ENCODE measurements around the gene GABRG3.
"Not testable (repeated sequence)": the region's sequence is repeated elsewhere in the genome, so short reads cannot be mapped to it uniquely, and the experiment has no call there.

Gene GABRG3

DNA sequence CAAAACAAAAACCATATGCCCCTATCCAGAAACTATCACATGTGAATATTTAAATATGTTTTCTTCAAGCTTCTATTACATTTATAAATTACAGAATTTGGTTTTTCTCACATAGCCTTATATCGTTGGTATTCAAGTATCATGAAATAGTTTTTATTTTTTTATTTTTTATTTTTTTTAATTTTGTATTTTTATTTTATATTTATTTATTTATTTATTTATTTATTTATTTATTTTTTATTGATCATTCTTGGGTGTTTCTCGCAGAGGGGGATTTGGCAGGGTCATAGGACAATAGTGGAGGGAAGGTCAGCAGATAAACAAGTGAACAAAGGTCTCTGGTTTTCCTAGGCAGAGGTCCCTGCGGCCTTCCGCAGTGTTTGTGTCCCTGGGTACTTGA, 32.0 kb downstream of the GABRG3 start:
- not testable (repeated sequence) for DNase-seq

DNA sequence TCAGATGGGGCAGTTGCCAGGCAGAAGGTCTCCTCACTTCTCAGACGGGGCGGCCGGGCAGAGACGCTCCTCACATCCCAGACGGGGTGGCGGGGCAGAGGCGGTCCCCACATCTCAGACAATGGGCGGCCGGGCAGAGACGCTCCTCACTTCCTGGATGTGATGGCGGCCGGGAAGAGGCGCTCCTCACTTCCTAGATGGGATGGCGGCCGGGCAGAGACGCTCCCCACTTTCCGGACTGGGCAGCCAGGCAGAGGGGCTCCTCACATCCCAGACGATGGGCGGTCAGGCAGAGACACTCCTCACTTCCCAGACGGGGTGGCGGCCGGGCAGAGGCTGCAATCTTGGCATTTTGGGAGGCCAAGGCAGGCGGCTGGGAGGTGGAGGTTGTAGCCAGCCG, 33.2 kb downstream of the GABRG3 start:
- not testable (repeated sequence) for DNase-seq

DNA sequence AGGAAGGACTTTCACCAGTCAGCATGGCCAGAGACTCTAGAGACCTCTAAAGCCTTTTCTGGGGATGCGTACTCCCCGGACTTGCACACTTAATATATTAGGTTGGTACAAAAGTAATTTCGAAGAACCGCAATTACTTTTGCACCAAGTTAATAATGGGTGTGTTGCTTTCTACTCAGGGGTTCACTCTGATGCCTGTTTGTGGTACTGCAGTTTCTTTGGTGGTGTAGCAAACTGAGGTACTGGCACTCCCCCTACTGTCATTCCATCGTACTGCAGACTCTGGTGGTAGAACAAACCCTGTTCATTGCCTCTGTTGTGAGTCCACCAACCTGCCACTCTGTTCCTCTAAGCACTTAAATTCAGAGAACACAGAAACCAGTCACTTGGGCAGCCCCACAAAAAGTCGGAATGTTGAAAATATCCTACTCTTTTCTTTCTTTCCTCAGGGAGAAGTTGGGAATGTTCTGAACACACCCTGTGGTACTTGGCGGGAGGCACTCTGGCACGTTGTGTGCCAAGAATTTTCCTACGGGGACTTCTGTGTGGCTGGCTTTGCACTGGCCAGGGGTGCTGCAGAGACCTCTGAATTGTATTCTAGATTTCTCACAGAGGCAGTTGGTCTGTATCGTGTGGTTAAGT, 46.3 kb downstream of the GABRG3 start:
- DNase-seq, result no peak

DNA sequence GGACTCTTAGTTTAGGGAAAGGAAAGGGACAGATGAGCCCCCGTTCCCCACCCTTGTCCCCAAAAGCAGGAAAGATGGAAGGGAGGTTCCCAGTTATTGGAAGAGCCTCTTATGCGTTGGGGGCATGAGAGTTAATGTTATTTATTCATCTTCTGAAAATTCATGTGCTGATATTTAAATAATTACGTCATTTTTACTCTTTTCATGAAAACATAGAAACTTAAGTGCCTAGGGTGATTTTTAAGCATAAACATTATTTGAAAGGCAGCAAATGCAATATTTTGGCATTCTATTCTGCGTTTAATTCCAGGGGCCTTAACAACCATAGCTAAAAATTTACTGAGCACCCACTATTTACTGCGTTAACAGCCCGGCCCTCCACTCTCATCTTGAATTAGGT, 48.7 kb downstream of the GABRG3 start:
- no peak for DNase-seq

DNA sequence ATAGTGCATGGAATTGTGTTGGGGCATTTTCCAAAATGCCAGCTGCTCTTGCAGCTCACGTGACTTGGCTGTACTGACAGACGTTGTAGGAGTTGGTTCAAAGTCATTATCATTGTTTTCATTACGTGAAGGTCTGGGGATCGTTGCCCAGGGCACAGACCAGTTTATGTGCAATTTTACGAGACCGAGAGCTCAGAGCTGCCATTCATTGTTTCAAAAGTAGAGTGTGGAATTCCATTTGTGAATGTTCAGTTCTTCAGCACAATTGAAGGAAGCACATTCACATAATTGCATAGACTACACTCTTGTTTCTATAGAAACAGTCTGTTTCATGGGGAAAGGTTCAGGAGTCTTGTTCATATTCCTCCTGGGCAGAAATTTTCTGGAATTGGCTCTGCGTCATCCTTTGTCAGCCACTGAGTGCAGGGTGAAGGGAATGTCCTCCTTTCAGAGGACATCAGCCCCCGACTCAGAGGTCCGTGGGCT, 54.5 kb downstream of the GABRG3 start:
- DNase-seq, result no peak

DNA sequence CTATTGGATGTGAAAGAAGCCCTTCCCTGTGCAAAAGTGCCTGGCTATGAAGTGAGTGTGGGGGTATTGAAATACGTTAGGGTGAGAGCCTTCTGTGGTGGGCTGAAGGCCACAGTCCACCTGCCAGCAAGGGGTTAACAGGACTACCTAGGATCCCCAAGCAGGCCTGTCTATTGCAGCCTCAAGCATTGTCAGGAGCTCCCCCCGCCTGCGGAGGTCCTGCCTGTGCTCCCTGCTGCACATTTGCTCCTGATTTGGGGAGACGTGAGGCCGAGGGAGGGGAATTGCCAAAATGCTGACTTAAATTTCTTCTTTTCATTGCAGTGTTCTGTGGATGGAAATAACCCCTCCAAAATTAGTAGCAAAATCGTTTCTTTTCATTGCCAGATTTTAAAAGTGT, 56.2 kb downstream of the GABRG3 start:
- no peak for DNase-seq

DNA sequence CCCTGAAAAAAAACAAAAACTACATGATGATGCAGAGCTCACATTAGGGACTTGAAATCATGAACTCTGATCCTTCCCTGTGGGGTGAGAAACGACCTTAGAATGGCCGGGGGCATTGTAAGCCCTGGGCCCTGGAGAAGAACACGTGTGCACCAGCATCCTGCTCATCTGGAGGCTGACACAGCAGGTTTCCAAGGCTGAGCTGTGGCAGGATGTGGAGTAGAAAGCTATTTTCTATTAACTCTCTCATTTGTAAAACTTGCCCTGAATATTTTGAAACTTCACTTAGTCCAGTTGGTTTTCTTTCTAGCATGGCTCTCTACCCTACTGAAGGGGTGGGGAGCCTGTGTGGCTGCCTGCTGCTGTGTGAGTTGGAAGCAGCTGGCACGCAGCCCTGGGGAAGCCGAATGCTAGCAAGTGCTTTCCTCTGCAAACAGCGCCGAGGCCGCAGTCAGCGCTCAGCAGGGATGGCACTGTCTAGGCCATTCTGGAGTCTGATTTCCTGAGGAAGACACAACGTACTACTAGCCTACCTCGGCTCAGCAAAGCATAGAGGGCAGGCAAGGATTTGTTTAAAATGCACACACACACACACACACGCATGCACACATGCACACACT, 58.0 kb downstream of the GABRG3 start:
- DNase-seq, result no peak

DNA sequence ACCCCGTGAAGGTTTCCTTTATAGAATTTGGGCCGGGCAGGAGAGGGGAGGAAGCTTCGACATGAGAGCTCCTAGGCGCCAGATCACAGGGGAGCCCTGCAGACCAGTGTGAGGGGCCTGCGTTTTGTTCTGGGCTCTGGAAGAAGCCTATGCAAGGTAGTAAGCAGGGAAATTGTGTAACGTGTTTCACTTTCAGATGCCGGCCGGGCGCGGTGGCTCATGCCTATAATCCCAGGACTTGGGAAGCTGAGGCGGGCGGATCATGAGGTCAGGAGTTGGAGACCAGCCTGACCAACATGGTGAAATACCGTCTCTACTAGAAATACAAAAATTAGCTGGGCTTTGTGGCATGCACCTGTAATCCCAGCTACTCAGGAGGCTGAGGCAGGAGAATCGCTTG, 65.2 kb downstream of the GABRG3 start:
- no peak for DNase-seq

DNA sequence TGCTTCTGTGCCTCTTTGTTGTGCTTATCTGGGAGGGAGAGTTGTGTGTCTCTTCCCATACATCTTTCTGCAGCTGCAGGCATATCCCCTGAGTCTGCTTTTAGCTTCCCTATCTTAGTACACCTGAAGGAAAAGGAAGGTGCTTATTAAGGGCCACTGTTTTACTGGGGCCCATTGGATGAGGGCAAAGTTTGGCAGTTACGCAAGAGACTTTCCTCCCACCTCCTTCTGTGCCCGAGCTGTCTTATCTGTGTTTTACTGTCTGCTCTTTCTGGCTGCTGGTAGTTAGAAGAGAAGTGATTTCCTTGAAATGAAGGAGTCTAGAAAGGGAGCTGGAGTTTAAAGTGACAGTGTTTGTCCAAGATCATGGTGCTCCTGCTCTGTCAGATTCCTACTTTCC, 66.5 kb downstream of the GABRG3 start:
- DNase-seq, result no peak

DNA sequence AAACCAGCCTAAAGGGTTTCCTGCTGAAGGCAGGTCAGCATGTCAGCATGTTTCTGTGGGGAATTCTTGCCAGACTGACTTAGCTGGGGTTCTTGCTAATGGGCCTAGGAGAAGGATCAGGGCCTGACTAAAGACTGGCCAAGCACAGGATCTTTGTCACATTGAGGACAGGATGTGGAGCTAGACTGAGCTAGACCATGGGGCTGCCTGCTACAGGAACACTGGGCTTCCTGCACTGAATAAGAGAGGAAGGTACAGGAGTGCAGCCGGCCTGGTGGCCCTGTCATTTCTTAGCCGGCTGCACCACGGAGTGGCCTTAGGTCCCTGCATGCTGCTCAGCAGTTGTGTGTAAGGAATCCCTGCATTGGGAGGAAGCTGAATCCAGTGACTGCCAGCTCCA, 68.2 kb downstream of the GABRG3 start:
- DNase-seq, result no peak

DNA sequence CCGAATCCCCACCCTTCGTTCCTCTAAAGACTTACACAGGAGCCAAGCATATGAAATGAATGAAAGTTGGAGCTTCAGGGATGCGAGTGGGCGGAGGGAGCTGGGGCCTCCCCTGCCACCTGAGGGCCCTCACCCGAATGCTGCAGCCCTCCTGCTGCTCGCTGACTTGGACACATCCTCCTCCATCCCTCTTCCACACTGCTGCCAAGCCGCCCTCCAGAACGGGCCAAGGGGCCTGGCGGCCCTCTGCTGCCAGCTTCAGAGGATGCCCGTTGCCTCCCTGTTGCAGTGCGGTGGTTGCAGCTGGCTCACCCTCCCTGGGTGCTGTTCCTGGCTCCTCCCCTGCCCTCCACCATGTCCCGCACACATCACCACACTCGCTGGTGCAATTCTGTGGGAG, 71.2 kb downstream of the GABRG3 start:
- no peak for DNase-seq

DNA sequence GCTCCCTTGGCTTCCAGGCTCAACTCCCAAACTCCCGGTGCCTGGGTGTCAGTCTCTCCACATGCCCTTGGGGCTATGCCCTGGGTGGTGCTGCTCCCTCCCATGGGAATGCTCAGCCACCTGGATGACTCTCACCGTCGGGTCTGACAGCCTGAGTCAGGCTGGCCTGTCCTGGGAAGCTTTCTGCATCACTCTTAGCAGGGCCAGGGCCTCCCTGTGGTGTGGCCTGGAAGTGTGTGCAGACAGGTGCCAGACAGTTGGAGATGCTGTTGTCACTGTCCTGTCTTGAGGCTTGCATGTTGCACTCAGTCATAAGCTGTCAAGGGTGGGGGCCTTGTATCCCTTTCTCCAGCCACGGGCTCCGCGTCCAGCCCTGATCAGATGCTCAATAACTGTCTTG, 71.7 kb downstream of the GABRG3 start:
- no peak for DNase-seq

DNA sequence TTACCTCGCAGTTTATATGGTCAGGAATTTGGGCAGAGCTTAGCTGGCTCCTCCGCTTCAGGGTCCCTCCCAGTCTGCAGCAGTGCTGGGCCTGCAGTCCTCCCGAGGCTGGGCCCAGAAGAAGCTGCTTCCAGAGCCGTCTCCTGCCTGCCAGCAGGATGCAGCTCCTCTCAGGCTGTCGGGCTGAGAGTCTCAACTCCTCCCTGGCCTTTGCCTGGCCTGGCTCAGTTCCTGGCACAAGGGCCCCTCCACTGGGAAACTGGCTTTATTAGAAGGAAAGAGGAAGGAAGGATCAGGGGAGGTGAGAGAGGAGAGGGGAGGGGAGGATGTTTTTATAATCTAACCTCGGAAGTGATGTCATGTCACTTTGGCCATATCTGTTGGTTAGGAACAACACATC, 72.8 kb downstream of the GABRG3 start:
- no peak for DNase-seq

DNA sequence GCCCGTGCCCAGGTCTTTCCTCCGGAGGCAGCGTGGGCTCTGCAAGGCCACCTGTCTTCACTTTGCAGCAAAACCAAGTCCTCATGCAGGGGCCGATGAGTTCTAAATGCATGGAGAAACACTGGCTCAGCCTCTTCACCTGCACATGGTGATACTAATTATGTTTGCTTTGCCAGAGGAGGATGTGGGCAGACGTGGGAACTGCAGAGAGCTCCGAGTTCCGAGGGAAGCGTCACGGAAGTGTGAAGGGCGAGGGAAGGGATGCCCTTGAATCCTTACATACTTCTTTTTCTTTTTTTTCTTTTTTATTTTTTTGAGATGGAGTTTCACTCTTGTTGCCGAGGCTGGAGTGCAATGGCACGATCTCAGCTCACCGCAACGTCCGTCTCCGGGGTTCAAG, 74.8 kb downstream of the GABRG3 start:
- no peak for DNase-seq

DNA sequence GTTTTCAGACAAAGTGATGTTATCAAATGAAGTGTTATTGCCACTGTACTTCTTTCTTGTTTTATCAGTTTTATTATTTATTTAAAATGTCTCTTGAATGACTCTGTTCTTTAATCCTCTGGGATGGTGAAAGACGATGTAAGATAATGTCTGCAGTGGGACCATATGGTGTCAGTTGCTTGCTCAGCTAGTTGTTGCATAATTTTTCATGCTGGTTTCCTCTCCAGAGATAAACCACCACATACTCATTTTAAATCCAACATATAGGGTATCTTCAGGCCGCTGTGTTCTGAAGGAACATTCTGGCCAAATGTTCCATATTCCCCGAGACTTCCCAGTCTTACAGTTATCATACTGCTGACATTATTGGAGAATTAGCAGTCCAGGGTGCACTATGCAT, 75.9 kb downstream of the GABRG3 start:
- DNase-seq, result no peak

DNA sequence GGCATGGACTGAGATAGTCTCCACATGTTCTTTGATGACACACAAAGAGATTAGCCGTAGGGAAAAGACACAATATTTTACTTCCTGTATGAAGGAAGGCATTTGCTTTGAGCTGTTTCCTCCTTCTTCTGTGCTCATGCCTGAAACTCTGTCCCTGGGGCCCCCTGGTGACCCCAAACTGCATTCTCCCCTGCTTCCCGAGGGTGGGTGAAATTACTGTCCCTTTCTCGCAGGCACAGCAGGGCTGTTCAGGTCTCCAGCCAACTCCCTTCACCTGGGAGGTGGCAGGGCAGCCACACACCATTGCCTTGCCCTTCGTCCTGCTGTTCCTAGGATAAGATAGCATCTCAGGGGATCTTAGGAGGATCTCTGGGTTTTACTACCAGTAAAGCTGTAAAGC, 79.2 kb downstream of the GABRG3 start:
- DNase-seq, result no peak

DNA sequence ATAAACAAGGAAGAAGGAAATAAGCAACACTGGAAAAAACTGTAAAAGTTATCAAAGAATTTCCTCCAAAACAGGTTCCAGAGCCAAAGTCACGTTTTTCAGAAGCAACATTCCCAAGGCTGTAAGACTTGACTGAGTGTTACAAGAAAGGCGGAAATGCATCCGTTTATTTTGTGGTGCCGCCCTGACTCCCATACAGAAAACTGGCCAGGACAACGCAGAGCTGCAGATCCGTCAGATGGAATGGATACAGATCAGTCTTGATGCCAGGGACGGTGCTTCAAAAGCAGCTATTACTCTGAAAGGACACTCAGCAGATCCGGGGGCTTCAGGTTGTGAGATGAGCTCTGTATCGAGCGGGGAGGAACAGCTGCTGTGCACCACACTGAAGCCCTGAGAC, 83.4 kb downstream of the GABRG3 start:
- DNase-seq, result no peak

DNA sequence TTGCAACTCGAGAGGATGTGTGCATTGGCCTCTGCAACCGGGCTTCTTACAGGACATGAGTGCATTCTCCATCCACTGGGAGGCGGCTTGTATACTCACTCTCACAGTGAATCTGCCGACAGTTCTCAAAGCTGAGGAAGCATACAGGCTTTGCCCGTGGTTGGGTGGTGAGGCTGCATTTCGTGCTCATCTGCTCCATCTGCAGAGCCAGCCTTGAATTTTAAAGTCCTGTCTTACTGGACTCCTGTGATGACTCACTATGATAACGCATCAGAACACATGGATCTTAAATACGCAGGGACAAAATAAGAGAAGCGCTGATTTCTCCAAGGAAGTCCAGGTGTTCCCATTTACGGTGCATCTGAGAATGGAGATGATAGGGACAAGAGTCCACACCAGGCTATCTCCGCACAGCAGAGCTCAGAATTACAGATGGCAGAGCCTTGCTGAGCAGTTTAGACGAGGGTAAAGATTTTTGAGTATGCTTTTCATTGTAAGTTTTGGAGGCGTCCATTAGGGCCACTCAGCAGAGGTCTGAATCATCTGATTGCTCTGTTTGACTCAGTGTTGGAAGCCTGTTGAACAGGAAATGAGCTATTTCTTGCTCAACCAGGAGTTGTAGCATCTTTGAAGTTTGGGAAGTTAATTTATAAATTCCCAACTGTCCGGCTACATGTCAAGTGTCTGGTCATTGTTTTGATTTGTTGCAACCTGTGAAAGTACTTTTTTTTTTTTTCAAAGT, 87.1 kb downstream of the GABRG3 start:
- no peak for DNase-seq

DNA sequence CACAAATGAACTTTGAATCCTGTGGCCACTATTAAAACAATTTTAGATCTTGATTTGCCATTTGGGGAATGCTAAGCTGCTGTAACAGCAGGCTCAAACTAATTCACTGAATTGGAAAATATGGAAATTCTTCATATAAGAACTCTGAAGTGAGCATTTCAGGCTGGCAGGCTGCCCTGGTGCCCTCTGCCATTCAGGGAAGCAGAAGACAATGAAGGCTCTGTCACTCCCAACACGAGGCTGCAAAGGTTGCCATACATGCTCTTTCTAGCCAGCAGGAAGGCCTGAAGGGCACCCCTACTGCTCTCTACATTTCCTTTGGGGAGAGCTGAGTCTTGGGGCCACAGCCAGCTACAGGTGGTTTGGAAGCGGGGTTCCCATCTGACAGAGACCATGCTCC, 88.0 kb downstream of the GABRG3 start:
- DNase-seq, result no peak

DNA sequence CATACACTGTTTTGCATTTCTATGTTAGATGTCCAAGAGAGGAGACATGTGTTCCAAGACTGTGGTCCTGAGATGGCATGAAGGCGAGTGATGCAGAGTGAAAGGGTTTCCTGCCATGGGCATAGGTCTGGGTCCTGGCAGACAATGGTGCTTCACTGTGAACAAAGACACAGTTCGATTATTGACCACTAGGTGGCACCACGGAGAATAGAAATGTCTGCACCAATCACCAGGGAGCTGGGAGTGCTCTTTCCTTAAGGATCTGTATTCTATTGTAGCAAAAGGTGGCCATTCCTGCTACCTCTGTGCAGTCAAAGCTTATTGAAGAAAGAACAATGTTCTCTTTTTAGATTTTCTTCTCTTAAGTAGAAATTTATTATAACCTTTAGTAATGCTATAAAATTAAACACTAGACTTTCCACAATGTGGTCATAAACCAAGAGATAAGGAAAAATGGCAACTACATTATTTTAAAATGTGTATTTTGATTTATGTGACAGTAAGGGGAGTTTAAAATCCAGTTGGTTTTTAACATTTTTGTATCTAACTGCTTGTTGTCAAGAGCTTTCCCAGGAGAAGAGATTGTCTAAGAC, 88.7 kb downstream of the GABRG3 start:
- DNase-seq, result no peak

DNA sequence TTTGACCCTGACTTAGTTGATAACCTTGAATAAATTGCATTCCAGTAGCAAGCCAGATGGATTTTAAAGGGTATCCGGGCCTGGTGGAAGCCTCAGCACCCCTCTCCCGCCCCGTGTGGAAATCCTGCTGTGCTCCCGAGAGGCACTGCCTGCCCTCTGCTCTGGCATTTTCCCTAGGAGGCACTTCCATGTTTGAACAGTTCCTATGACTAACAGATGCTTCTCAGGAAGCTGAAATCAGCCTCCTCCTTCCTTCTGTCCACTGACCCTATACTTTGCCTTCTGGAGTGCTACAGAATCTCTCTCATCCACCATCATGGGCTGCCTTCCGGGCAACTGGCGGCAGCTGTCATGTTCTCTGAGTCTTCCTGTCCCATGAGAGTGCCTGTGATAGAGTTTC, 90.8 kb downstream of the GABRG3 start:
- no peak for DNase-seq

DNA sequence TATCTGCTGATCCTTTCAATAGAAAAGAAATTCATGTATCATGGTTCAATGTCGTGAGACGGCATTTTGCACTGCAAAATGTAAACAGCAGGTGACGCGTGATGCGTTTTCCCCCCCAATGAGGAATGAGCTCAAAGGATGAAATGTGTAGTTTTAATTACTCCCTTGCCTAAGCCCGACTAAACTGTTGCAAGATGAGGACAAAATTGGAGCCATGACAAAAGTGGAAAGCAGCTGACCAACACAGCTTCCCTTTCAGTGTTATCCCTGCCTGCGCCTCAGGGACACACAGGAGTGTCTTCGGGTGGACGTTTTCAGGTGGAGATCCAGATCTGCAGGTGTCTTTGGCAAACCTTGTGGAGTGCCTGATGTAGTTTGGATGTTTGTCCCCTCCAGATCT, 92.0 kb downstream of the GABRG3 start:
- DNase-seq, result no peak

DNA sequence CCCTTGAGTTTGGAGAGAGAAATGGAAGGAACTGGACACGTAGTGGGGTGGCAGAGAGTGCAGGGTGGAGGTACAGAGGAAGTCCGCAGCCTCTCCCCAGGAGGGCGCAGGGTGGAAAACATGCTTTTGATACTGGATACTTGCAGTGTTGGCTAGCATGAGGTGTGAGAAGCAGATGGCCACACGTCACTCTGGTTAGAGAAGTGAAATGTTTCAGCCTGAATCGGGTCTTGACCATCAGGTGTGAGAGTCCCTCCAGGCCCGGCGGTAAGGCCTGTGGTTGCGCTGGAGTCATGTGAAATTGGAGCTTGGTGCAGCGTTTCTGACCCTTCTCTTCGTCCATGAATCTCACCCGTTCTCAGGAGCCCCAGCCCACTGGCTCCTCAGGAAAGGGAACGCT, 93.1 kb downstream of the GABRG3 start:
- DNase-seq, result no peak

DNA sequence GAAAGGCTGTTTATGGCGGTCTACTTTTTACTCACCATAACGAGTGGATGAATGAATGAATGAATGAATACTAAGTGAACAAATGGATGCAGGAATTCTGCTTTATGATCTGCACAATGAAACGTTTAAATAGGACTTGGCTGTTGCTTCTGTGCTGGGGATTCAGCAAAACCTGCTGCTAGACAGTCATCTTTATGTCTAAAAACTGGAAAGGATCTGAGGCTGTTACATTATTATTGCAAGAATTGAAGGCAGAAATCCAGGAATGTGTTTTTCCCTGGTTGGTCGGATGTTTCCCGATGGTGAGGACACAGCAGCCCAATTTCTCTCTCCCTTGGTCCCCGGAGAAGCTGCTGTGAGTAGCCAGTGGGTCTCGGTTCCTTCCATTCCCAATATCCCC, 94.2 kb downstream of the GABRG3 start:
- DNase-seq, result no peak
